OCI-LY1 (cell line): ENCODE data around the gene BUB1.
"Not testable (repeated sequence)": the region's sequence is repeated elsewhere in the genome, so short reads cannot be mapped to it uniquely, and the experiment has no call there.

Experiments
- H2AFZ ChIP-seq: fragments of 200-600 bp; sonication (generic), shearing (Covaris generic); 2 replicates; pipeline ENCODE4 v1.6.0; 2014; ENCODE audit warnings: antibody characterized with exemption, mild to moderate bottlenecking, low read length
- H3F3A ChIP-seq: fragments of 200-600 bp; sonication (generic), shearing (Covaris generic); 2 replicates; pipeline ENCODE4 v1.6.0; 2014; ENCODE audit warnings: mild to moderate bottlenecking, antibody characterized with exemption, low read length, moderate library complexity; ENCODE audit not compliant: insufficient read depth
- H3K27ac ChIP-seq: fragments of 200-600 bp; sonication (generic); 2 replicates; pipeline ENCODE4 v1.5.1; 2014; ENCODE audit warnings: low read length, mixed run types, mild to moderate bottlenecking, low read depth; ENCODE audit not compliant: poor library complexity, severe bottlenecking
- H3K27me3 ChIP-seq: fragments of 200-600 bp; sonication (generic); 2 replicates; pipeline ENCODE4 v1.6.0; 2014; ENCODE audit warnings: antibody characterized with exemption, mild to moderate bottlenecking, low read length, moderate library complexity; ENCODE audit not compliant: insufficient read depth
- H3K36me3 ChIP-seq: fragments of 200-600 bp; sonication (generic); 2 replicates; pipeline ENCODE4 v1.6.1; 2014; ENCODE audit warnings: mild to moderate bottlenecking, antibody characterized with exemption, low read length, moderate library complexity, mixed read lengths; ENCODE audit not compliant: insufficient read depth
- H3K4me1 ChIP-seq: fragments of 200-600 bp; sonication (generic); 2 replicates; pipeline ENCODE4 v1.5.1; 2014; ENCODE audit warnings: mild to moderate bottlenecking, low read length, moderate library complexity; ENCODE audit not compliant: insufficient read depth, severe bottlenecking
- H3K4me2 ChIP-seq: fragments of 200-600 bp; sonication (generic), shearing (Covaris generic); 2 replicates; pipeline ENCODE4 v1.6.1; 2014; ENCODE audit warnings: low read length
- H3K4me3 ChIP-seq: fragments of 200-600 bp; sonication (generic); 2 replicates; pipeline ENCODE4 v1.5.1; 2014; ENCODE audit warnings: low read length, low read depth, mild to moderate bottlenecking, mixed read lengths; ENCODE audit not compliant: poor library complexity, severe bottlenecking
- H3K79me2 ChIP-seq: fragments of 200-600 bp; shearing (Covaris generic); 2 replicates; pipeline ENCODE4 v1.6.1; 2016; ENCODE audit warnings: mixed run types, low read length, mixed read lengths; ENCODE audit not compliant: insufficient read depth
- H3K9ac ChIP-seq: fragments of 200-600 bp; sonication (generic), shearing (Covaris generic); 2 replicates; pipeline ENCODE4 v1.6.1; 2014; ENCODE audit warnings: mild to moderate bottlenecking, low read length, mixed read lengths
- H3K9me2 ChIP-seq: fragments of 200-600 bp; sonication (generic), shearing (Covaris generic); 2 replicates; pipeline ENCODE4 v1.6.1; 2014; ENCODE audit warnings: low read depth, mild to moderate bottlenecking, low read length, mixed read lengths
- H3K9me3 ChIP-seq: fragments of 200-600 bp; shearing (Covaris generic); 2 replicates; pipeline ENCODE4 v1.6.1; 2014; ENCODE audit warnings: low read length, mixed read lengths
- H4K20me1 ChIP-seq: fragments of 200-600 bp; sonication (generic), shearing (Covaris generic); 2 replicates; pipeline ENCODE4 v1.6.0; 2016; ENCODE audit warnings: mild to moderate bottlenecking, low read length; ENCODE audit not compliant: insufficient read depth

The BUB1 gene

DNA sequence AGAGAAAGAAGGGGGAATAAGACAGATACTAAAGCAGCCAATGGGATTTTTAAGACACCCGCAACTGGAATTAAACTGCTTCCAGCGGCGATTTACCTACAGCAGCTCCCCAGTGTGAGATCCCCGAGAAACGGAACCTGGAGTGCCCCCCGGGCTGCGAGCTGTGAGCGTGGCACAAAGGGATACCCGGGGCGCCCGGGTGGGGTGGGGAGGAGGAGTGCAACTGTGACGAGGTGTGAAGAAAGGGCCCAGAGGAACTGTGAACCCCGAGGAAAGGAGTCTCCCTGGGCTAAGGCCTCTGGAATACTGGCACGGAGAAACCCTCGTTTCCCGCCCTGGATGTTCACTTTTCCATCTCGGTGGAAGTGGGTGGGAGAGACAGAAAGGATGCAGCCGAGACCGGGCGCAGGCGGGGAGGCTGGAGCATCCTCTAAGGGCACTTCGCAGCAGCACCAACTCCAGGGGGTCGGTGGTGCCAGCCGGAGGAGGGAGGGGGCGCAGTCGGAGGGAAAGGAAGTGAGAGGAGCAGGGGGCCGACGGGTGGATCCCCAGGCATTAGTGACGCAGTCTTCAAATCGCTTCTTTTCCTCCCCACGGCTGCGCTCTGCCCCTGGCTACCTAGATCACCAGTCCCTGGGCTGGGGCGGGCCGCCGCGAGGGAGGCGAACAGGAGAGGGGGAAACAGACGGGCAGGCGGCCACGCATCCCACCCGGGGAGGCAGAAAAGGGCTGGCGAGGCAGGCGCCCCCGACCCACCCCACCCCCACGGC lies 67.8 kb downstream of the BUB1 start:
- not testable (repeated sequence) for H3K27ac ChIP-seq, H3K9ac ChIP-seq, H3K9me2 ChIP-seq, H3K36me3 ChIP-seq, H3K4me2 ChIP-seq, H4K20me1 ChIP-seq, H2AFZ ChIP-seq, H3K9me3 ChIP-seq, H3K79me2 ChIP-seq, H3K4me1 ChIP-seq, H3K27me3 ChIP-seq, H3F3A ChIP-seq, H3K4me3 ChIP-seq

DNA sequence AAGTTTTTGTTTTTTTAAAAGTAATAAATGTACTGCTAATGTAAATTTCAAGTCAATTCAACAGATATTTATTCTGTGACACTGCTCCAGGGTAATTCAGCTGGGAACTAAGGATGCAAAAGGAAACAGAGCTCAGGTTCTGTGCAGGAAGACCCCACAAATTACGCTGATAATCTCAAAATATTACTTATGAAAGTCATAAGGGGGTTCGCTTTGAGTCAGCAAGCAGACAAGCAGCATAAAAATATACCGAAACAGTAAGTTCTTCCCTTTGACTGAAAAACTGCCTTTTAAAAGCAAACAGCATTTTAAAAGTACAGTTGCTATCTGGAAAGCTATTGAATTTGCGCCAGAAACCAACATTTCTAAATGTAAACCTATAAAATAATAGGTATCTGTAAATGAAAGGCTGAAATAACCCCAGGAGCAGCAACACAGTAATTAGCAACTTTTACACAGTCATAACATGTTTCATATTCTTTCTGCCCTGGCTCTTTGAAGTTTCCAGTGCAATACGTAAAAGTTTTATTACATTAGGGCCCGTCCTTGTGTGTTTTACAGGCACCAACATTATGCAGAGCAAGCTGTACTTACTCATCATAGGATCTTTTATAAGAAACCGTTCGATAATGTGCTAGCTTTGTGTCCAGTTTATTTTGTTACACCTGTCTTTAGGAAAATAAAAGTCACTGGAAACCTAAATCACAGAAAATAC lies 68.9 kb downstream of the BUB1 start:
- H3K9me2 ChIP-seq, H3K4me1 ChIP-seq, H3K4me2 ChIP-seq, H3K4me3 ChIP-seq, H3K79me2 ChIP-seq, H3K27me3 ChIP-seq, H4K20me1 ChIP-seq, H3K36me3 ChIP-seq, H3F3A ChIP-seq, H3K9me3 ChIP-seq, H3K9ac ChIP-seq, H3K27ac ChIP-seq, H2AFZ ChIP-seq: not testable (repeated sequence)

DNA sequence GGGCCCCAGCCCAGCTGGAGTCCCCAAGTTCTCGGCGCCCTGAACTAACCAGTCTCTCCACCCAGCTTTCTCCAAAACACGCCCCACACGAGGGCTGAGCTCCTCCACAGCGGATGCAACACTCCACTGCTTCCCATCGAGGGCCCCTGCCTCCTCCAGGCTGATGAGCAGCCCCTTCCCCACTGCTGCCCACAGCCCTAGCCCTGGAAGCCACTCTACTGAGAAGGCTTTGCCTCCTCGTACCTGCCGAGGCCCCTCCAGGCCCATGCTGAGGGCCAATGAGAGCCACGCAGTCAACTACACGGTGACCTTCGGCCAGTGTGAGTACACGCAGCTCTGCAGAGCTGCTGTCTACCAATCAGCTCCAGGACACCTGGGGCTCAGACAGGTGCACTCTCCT lies 72.8 kb downstream of the BUB1 start:
- H3K9me3 ChIP-seq, H3K79me2 ChIP-seq: not testable (repeated sequence)

DNA sequence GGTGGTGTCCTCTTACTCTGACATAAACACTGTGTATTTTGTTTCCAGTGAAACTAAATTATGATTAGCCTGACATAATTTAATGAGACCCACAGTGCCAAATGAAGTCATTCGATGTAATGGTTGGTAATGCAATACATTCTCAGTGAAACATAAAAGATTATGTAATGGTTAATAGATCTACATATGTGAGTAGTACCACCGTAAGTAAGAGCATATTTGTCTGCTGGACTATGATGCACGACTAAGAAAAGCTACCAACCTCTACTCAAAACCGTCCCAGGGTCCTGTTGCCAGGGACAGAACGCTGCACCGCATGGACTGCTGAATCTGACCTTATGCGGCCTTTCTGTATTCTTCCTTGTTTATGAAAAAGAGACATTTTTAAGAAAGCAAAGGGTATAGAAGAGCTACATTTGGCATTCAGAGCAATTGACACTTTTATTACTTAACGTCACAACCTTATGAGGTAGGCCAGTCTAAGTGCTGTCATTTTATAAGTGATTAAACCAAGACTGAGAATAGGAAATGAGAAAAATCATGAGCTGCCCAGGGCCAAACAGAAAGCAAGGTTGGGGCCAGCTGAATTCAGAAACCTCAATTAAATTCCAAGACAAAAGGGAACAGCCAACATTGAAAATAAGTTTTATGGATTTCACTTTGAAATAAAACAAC lies 73.8 kb downstream of the BUB1 start:
- H3K9ac ChIP-seq, H3K27ac ChIP-seq, H3K4me2 ChIP-seq, H3K4me3 ChIP-seq, H3K36me3 ChIP-seq, H3F3A ChIP-seq, H3K4me1 ChIP-seq, H3K9me2 ChIP-seq, H2AFZ ChIP-seq, H3K79me2 ChIP-seq, H3K27me3 ChIP-seq, H4K20me1 ChIP-seq, H3K9me3 ChIP-seq: not testable (repeated sequence)

More for the DNA sequence above, 72.8 kb downstream of the BUB1 start:
- not testable (repeated sequence) for H3K9ac ChIP-seq, H3K4me1 ChIP-seq, H3K27ac ChIP-seq, H3F3A ChIP-seq, H2AFZ ChIP-seq, H4K20me1 ChIP-seq, H3K36me3 ChIP-seq, H3K27me3 ChIP-seq, H3K4me2 ChIP-seq, H3K9me2 ChIP-seq, H3K4me3 ChIP-seq

DNA sequence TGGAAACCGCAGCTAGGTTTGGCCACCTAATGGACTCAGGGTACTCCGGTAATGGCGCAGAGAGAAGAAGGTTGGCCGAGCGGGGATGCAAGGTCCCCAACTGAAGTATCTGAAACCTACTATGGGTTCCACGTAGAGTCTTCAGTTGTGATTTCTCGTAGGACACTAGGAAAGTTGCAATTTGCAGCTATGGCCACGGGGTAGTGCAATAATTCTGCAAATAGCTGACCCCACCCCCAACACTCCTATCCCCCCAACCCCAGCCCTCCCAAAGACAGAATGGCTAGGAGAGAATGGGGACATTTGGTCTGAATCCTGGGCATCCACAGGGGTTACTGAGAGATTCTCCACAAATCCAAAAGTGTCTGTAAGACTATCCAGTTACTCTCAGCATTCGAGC lies 75.7 kb downstream of the BUB1 start:
- H3K4me3 ChIP-seq, H3K27me3 ChIP-seq, H3K36me3 ChIP-seq, H3K9ac ChIP-seq, H3F3A ChIP-seq, H2AFZ ChIP-seq, H3K4me1 ChIP-seq, H3K27ac ChIP-seq, H3K4me2 ChIP-seq, H3K9me3 ChIP-seq, H3K9me2 ChIP-seq, H3K79me2 ChIP-seq, H4K20me1 ChIP-seq: not testable (repeated sequence)

DNA sequence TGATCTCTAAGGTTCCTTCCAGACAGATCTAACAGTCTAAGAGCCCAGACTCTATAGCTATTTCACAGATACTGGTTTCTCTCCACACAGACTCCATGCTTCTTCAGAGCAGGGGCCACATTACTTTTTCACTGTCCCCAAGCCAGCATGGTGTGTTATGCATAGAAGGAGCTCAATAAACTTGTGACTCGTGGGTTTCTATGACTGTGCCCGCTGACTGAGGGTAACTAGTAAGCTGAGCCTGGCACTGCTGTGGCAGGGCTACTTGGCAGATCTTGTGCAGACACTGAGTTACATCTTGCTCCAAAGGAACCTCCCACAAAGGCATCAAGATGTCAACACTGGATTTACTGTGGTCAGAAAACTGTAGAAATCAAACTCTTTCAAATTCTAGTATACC lies 85.9 kb downstream of the BUB1 start:
- not testable (repeated sequence) for H3K27ac ChIP-seq, H3K27me3 ChIP-seq, H3K36me3 ChIP-seq, H3K9ac ChIP-seq, H3K79me2 ChIP-seq, H3K9me3 ChIP-seq, H3K4me2 ChIP-seq, H3K4me1 ChIP-seq, H3K9me2 ChIP-seq, H4K20me1 ChIP-seq, H2AFZ ChIP-seq, H3K4me3 ChIP-seq, H3F3A ChIP-seq

DNA sequence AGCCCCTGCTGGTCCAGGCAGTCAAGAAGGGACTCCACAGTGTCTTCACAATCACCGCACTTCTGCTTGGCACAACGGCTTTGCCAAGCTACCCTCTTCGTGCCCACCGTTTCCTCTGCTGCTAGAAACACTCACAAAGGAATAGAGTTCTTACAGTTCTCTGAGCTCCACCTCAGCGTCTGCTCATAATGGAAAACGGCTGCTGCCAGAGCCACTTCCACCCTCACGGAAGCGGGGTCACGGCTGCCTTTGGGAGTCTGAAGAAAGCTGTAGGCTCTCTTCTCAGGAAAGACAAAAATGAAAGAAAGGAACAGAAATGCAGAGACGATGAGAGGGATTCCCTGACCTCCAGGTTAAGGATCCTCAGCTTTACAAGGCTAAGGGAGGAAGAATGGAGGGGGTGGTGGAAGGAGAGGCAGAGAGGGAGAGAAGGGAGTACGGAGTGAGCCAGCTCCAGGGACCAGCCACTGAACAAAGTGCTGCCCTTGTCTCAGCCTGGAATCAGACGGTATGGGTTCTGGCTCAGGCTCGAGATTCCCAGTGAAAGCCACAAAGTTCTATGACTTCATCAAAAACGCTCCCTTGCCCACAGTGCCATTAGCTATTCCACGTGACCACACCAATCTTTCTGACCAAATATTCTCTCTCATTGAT lies 88.1 kb downstream of the BUB1 start:
- not testable (repeated sequence) for H3K4me3 ChIP-seq, H3K27me3 ChIP-seq, H3K4me1 ChIP-seq

More for the DNA sequence above, 88.1 kb downstream of the BUB1 start:
- not testable (repeated sequence) for H3K9ac ChIP-seq, H3K36me3 ChIP-seq, H3K79me2 ChIP-seq, H3K9me2 ChIP-seq, H3F3A ChIP-seq, H4K20me1 ChIP-seq, H3K4me2 ChIP-seq, H3K27ac ChIP-seq, H2AFZ ChIP-seq, H3K9me3 ChIP-seq
